NT2/D1 (cell line): ENCODE data around the gene LCP2.

ENCODE experiments used
- SUZ12 ChIP-seq: IDR thresholded peaks from 2 replicates; pipeline ENCODE4 v1.6.1; 2011; ENCODE audit not compliant: insufficient read length, insufficient read depth; ENCODE audit errors: extremely low read depth
- YY1 ChIP-seq: IDR thresholded peaks from 2 replicates; pipeline ENCODE4 v1.6.1; 2011; ENCODE audit not compliant: insufficient read length, insufficient read depth
- ZNF274 ChIP-seq: IDR thresholded peaks from 2 replicates; pipeline ENCODE4 v1.6.1; 2011; ENCODE audit warnings: mild to moderate bottlenecking, low read depth, low read length

DNA sequence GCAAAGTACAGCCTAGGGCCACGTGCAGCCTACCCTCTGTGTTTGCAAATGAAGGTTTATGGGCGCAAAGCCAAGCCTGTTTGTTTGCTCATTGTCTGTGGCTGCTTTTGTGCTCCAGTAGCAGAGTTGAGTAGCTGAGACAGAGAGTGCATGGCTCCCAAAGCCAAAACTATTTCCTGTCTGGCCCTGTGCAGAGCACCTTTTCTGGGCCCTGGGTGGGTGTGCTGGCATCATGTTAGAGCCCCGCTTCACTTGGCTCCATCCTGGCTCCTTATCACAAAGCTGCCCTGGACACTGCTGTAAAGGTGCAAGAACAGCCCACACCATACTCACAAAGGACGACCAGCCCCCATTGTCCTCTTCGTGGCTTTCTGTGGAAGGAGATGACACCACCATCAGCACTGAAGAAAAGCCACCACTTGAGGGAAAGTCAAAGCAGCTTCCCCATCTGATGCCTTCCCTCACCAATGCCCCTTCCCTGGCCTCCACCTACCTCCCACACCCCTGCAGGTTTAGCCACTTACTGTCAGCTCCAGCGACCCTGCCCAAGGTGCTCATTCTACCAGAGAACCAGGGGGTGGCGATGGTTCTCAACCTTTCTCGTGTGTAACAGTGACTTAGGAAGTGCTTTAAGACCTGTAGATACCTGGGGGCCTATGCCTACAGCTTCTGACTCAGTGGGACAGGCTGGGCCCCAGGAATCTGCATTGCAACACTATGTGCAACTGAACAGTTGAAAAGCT, 23.4 kb downstream of the LCP2 start:
- TF ChIP-seq YY1 (no peak), ZNF274 (no peak), SUZ12 (no peak)
